Measurements from ENCODE around the gene SLC44A1. TPM values are rescaled to one million over a fixed set of nuclear protein-coding genes. Genes with fewer than 3 reads are reported as not detected.
A peak's percentile ranks its signal among the peaks of the same experiment; 100 is the strongest.

SLC44A1 gene
- total and polyA plus RNA-seq, 2 of the 13 experiments (the other 11 are each of a cell fraction or from before 2014, with no cell fraction given), result 21.4 to 40.8 TPM

GRCh38 chr9:105432247-105432842 is 187.9 kb downstream of the SLC44A1 start (continued):
- TF ChIP-seq TOPORS (CRISPR knock-in tag; IDR thresholded peaks at IDR 0.05), result no peak
- no peak for TF ChIP-seq NFKBIZ (CRISPR knock-in tag; IDR thresholded peaks at IDR 0.05)
- TF ChIP-seq ZNF253 (CRISPR knock-in tag; IDR thresholded peaks at IDR 0.05; ENCODE audit: borderline replicate concordance), result no peak
- TF ChIP-seq BORCS8-MEF2B (CRISPR knock-in tag; IDR thresholded peaks at IDR 0.05), result no peak
- no peak for TF ChIP-seq SNAPC5 (CRISPR knock-in tag; IDR thresholded peaks at IDR 0.05; ENCODE audit: borderline replicate concordance)
- peak; percentile 98 for TF ChIP-seq PAXIP1 (CRISPR knock-in tag; conservative IDR thresholded peaks at IDR 0.05)
- TF ChIP-seq MXI1 (IDR thresholded peaks at IDR 0.05; ENCODE audit: borderline replicate concordance, low read depth, low read length), result no peak
- TF ChIP-seq CENPX (CRISPR knock-in tag; IDR thresholded peaks at IDR 0.05), result no peak
- TF ChIP-seq ZNF224 (CRISPR knock-in tag; IDR thresholded peaks at IDR 0.05), result no peak
- TF ChIP-seq ZNF7 (CRISPR knock-in tag; IDR thresholded peaks at IDR 0.05), result no peak
- TF ChIP-seq BCL3 (CRISPR knock-in tag; IDR thresholded peaks at IDR 0.05), result no peak
- TF ChIP-seq HNF4G (IDR thresholded peaks at IDR 0.05; ENCODE audit: borderline replicate concordance, low read depth, low read length), result peak; percentile 33; the same call in 1 of the 2 replicates
- no peak; the same call in 1 of the 2 replicates for TF ChIP-seq HNF4G (CRISPR knock-in tag; IDR thresholded peaks at IDR 0.05; ENCODE audit: borderline replicate concordance, low read depth)
- TF ChIP-seq PCBP2 (optimal IDR thresholded peaks at IDR 0.05; ENCODE audit: low read depth, low read length, poor library complexity, severe bottlenecking), result no peak
- TF ChIP-seq ZBTB20 (CRISPR knock-in tag; IDR thresholded peaks at IDR 0.05; ENCODE audit: borderline replicate concordance, low read depth), result peak; percentile 87; the same call in 1 of the 2 replicates
- TF ChIP-seq RAD21 (CRISPR knock-in tag; IDR thresholded peaks at IDR 0.05), result no peak
- peak; percentile 74; the same call in 1 of the 2 replicates for TF ChIP-seq ISL2 (CRISPR knock-in tag; IDR thresholded peaks at IDR 0.05)
- no peak for TF ChIP-seq MED8 (CRISPR knock-in tag; IDR thresholded peaks at IDR 0.05; ENCODE audit: insufficient replicate concordance)
- TF ChIP-seq ZNF317 (CRISPR knock-in tag; IDR thresholded peaks at IDR 0.05), result no peak
- TF ChIP-seq SMAD3 (CRISPR knock-in tag; IDR thresholded peaks at IDR 0.05), result peak; percentile 69; the same call in 1 of the 2 replicates
- TF ChIP-seq KAT8 (CRISPR knock-in tag; IDR thresholded peaks at IDR 0.05), result peak; percentile 60; the same call in 1 of the 2 replicates
- TF ChIP-seq JUND (CRISPR knock-in tag; IDR thresholded peaks at IDR 0.05), result no peak
- TF ChIP-seq MATR3 (CRISPR knock-in tag; IDR thresholded peaks at IDR 0.05), result no peak
- TF ChIP-seq ZFP91 (CRISPR knock-in tag; IDR thresholded peaks at IDR 0.05; ENCODE audit: borderline replicate concordance), result no peak
